HPDE6-E6E7 (cell line): ENCODE measurements around the gene FAM163B.

ENCODE experiments used
- DNase-seq: peaks from one replicate; pipeline ENCODE4 v3.0.0; 2011; ENCODE audit warnings: missing footprints; ENCODE audit errors: extremely low spot score

Gene FAM163B

DNA sequence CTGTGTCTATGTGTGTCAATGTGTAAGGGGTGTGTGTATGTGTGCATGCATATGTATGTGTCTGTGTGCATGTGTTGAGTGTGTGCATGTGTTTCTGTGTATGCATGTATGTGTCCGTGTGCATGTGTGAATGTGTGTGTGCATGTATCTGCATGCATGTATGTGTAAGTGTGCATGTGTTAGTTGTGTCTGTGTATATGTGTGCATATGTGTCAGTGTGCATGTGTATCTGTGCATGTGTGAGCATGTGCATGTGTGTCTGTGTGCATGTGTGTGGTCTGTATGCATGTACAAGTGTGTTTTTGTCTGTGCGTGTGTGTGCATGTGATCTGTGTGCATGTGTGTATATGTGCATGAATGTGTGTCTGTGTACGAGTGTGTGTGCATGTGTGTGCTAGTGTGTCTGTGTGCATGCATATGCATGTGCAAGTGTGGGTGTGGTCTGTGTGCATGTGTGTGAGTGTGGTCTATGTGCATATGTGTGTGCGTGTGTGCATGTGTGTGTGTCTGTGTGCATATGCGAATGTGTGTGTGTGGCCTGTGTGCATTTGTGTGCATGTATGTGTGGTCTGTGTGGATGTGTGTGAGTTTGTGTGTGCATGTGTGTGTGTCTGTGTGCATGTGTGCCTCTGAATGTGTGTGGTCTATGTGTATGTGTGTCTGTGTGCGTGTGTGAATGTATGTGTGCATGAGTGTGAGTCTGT lies 9.6 kb downstream of the FAM163B start:
- DNase-seq: no peak

DNA sequence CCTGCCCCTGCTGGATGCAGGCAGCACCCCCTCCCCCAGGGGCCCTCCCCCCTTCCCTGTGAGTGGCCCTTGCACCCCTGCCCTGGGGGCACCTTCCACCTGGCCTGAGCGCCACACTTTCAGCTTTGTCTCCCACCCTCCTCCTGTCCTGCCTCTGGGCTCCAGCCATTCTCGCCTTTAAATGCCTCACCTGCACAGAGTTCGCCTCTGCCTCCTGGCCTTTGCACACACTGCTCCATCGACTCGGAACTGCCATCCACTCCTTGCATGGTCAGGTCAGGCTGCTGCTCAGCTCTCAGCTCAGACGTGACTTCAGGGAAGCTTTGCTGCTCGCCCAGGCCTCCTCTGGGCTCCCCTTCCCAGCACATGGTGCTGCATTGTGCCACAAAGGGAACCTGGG lies 10.2 kb downstream of the FAM163B start:
- no peak for DNase-seq

DNA sequence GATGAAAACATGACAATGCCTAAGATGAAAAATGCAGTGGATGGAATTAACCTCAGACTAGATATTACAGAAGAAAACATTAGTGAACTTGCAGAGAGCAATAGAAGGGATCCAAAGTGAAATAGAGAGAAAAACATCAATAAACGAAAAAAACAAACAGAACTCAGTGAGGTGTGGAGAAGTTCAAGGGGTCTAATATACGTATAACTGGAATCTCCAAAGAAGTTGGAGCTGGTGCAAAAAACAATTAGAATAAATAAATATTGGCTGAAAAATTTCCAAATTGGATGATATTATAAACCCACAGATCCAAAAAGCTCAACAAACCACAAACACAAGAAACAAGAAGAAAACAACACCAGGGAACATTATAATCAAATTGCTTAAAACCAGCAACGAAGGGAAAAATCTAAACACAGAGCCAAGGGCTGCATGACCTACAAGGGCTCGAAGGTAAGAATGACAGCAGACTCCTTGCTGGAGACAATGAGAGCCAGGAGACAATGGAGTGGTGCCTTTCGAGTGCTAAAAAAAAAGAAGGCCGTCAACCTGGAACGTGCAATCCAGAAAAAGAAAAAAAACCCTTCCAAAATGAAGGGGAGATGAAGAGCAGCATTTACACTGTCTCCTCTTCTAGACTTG lies 11.8 kb downstream of the FAM163B start:
- no peak for DNase-seq

DNA sequence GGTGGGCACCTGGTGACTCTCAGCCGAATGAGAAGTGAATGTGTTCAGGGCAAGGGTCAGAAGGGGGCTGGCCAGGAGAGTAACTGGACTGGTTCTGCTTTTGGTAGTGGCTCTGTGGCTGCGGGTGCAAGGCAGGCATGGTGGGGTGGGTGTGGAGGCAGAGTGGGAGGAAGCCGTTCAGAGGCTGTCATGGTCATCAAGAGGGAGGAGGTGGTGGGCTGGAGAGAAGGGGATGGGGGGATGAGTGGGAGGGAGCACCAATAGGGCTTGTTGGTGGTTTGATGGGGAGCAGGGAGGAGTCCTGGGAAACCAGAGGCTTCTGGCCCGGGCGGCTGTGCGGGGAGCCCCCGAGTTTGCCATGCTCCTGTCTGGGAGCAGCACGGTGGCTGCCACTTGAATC lies 13.3 kb downstream of the FAM163B start:
- no peak for DNase-seq

DNA sequence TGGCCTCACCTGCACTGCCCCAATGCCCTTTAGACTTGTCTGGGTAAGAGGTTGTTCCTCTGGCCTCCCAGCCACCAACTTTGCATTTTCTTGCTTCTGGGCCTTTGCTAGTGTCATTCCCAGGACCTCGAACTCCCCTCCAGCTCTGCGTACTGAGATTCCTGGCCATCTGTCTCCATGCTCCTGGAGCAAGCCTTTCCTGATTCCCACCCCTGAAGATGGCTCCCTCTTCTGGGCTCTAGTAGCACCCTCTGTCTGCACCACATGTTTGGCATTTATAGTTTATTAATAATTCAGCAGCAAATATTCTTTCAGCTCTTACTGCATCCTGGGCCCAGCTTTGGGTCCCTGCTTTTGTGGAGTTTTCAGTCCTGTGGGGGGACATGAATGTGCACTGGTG lies 14.9 kb downstream of the FAM163B start:
- no peak for DNase-seq

DNA sequence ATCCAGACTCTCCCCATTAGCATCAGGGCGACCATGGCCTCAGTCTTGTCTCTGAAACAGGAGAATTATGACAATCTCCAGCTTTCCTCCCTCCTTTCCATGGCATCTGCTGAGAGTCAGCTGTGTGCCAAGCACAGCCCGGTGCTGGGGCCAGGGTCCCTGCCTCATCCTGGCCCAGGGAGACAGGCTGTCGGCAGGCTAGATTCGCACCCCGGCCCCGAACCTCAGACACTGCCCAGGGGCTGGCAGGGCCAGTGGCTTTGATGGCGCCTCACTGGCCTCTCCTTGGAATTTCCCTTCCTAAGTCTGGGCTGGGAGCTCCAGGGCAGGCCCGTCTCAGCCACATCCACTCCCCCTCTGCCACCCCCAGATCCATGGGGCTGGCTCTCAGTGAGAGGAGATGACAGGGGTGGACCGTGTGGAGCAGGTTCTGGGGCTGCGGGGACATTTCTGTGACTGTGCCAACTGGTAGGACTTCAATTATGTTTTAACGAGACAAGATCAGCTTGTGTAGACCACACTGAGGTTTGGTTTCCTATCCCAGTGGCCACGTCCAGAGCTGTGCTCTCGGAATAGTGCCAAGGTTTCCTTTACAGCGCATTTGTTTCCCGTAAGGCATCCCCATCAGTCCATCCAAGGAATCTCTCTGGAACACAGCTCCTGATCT lies 15.5 kb downstream of the FAM163B start:
- DNase-seq: no peak

DNA sequence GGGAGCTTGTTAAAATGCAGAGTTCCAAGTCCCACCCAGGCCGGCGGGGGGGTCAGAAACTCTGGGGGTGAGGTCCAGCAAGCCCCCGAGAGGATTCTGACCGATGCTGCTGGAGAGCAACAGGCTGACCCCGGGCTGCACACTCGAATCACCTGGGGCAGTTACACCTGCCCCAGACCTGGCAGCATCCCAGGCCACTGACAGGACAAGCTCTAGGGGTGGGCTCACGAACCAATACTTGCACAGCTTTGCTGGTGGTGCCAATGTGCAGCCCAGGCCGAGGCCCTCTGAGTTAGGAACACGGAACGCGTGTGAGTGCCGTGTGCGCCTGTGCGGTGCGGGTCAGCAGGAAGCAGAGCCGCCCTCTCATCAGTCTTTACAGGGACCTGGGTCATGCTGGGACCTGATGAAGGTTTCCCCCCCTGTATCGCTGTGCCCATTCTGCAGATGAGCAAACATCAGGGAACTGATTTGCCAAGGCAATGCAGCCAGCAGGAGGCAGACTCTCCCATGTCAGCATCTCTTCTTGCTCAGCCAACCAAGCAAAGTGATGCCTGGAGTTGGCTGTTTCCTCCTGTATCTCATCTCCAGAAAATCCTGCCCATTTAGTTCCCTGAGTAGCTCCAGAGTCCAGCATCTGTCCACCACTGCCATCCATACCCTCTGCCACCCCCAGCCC lies 16.3 kb downstream of the FAM163B start:
- DNase-seq: no peak

DNA sequence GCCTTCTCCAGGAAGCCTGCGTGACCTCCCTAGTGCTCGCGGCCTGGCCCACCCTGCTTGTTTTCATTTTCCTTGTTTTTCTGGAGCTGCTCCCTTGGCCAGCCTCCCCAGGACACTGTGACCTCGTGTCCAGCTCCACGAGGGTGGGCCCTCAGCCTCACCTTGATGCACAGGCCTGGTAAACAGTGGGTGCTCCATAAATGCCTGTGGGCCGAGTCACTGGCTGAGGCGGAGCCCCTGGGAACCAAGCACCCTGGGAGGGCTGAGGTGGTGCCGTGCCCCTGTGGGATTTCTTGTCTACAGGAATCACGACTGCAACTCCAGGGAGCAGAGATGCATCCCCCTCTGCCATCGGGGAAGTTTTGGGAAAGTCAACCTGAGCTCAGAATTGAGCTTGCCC lies 17.2 kb downstream of the FAM163B start:
- no peak for DNase-seq

DNA sequence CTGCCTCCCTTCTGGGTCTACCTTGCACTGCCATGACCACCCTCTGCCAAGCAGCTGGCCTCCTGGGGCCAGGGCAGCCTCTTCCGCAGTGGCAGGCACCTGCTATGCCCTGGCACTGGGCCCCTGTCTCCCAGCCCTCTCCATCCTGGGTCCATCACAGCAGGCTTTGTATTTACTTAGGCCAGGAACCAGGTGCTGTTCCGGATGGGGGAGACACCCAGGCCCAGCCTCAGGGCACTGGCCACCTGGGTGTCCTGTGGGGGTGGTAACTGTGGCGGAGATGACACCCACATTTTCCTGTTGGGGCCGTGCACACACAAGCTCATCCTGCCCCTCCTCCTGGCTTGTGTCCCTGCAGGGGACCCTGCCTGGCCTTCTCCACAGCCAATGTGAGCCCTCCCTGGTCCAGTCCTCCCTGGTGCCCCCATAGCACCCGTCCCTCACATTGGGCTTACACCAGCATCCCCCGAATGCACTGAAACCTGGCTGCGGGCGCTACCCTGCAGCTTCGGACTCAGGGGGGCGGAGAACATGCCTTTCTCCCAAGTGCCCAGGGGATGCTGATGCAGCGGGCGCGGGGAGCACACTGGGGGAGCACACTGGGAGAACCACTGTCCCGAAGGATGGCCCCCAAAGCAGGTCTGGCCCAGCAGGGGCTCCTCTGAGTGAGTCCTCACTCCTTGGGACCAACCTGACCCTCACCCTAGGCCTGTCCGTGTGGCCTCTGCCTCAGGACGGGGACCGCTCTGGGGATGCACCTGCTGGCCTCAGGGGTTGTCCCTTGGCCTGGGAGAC lies 17.9 kb downstream of the FAM163B start:
- DNase-seq: no peak

DNA sequence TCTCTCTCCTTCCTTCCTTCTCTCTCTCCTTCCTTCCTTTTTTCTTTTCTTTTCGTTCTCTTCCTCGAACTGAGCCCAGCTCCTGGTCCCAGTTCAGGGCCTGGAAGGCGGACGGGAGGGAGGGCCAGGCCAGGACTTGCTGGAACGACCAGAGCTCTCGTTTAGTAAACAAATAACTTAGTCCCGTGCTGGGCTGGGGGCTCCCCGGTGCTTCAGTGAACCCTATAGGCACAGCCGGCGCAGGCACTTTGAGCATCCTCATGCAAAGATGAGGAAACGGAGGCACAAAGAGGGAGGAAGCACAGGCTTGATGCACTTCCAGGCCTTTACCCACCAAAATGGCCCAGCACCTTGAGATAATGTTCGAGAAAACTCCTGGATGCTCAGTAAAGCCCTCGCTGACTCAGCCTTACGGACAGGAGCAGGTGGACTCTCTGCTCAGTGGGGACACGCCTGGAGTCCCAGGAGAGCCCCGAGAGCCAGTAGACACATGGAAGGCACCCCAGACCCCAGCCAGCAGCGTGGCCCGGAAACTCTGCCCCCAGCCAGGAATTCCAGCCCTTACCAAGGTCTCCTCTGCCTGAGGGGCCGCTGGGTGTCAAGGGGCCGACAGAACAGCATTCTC lies 18.8 kb downstream of the FAM163B start:
- no peak for DNase-seq

DNA sequence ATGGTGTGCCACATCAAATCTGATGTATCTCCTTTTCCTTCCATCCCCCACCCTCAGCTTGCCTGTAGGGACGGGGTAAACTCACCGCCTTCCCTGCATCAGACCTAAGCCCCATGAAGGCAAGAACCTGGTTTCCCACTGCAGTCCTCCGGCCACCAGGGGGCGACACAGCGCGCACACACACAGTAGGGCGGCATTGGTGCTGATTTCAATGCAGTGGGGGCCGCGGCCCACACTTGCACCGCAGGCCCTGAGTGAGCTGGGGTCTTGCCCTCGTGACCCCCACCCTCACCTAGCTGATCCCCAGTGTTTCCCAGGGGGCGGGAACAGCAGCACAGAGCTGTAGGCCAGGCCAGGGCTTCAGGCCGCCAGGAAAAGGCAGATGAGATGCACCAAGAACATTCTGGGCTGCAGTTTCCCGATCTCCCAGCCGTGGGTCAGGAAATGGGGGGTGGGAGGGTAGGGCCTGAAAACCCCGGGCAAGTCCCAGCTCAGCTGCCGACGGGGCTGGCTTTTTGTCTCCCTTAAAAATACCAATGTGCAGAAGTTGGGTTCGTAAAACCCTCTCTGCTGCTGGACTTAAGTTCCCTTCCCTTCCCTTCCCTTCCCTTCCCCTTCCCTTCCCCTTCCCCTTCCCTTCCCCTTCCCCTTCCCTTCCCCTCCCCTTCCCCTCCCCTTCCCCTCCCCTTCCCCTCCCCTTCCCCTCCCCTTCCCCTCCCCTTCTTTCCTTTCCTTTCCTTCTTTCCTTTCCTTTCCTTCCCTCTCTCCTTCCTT lies 19.5 kb downstream of the FAM163B start:
- no peak for DNase-seq

DNA sequence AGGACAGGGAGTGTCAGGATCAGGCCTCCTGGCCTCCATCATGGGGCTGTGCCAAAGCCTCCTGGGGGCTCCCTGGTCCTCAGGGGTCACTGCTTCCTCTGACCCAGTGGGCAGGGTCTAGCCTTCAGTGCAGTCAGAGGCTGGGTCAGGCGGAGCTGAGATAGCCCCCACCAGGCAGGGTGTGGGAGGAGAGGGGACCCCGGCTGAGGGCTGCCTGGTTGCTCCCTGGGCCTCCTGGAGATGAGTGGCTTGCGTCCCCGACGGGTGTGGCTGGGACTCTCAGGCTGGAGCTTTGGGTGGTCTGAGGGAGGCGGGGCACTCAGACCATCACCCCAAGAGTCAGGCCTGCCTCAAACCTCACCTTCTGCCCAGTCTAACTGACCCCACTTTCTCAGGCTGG lies 21.7 kb downstream of the FAM163B start:
- DNase-seq: no peak

DNA sequence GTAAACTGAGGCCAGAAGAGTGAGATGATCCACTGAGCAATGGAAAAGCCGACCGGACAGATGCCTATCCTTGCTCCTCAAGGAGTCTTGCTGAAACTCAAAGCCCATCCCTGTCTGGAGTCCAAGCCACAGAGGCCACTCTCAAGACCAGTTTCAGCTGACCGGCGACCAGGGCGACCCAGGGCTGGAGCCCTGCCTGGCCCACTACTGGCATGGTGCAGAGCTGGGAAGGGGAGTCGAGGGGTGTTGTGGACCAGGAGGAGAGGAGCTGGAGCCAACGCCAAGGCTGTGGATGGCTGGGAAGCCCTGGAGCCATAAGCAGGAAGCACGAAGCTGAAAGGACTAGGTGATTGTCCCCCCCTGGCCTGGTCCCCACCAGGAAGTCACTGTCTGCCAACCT lies 22.1 kb downstream of the FAM163B start:
- no peak for DNase-seq

DNA sequence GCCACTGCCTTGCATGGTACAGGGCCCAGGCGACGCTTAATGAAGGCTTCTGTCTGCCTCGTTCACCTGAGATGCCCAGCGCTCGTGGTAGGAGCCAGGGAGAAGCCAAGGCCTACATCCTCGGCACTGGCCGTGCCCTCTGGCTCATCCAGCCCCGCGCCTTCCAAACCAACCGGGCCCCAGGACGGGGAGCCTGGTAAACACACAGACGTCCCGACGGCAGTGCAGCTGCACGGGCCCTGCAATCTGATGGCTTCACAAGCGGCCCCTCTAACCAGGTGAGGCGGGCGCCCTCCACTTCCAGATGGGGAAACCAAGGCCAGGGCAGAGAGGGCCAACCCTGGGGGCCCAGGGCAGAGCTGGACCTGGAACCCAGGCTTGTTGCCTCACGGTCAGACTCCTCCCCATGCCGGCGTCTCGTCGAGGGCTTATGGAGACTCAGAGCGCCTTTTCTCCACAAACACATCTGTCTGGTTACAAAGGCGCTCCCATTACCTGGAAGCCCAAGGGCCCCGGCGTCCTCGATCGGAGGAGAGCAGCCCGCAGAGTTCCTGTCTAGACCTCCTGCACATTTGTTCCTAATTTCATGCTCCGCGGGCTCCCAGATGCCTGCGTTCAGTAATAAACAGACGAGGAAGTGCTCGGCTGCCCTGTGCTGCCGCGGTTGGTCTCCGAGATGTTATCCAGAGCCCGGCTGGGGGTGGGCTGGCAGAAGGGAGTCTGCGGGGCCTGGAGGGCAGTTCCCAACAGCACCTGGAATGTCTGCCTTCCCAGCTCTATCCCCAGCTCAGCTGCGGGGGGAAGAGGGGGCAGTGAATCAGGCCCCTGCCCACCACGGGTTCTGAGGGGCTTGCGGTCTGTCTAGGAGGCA lies 23.5 kb downstream of the FAM163B start:
- no peak for DNase-seq

DNA sequence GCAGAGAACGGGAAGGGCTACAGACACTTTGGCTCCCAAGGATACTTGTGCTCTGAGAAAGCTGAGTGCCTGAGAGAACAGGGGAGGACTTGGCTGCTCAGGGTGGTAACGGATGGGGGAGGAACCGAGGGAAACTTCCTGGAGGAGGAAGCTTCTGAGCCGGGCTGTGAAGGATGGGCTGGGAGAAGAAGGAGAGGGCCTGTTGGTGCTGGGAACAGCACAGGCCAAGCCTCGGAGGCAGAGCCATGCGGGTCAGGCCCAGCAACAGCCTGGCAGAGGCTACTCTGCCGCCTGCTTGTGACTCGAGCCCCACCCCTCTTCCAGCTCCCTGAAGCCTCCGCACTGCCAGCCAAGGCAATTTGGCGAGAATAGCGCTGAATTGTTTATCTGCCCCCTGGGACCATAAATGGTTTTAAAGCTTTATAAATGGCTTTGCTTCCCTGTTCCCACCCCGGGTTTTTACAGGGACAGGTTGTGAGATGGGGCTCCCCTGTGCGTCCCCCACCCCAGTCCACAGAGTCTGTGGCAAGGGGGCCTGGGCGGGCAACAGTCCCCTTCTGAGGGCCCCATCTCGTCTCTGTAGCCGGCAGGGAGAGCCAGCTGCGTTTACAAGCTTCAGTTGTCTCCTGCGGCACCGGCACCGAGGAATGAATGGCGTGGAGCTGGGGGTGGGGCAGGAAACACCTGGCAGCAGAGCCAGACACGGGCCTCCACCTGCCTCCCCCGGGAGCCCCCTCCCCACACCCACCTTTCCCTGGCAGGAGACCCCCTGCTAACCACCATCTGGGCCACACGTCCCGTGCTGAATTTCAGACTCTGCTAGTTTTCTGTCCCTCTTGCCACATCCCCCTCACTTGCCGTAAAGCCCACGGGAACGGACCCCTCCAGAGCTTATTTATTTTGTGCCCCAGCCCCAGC lies 24.4 kb downstream of the FAM163B start:
- DNase-seq: no peak

DNA sequence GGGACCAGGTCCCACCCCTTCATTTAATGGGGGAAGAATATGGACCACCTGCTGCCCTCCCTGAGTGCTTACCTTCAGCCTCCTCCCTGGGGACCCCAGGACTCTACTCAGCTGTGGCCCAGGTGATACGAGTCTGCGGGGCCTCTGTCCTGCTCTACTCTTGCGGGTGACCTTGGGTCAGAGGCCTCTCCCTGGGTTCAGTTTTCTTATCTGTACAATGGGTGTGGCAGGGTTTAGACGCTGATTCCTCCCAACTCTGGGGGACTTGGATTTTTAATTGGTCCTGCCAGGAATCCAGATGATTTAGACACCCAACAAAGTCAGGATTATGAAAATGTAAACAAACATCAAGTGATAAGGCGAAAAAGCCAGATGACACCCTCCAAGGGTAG lies 25.0 kb downstream of the FAM163B start:
- no peak for DNase-seq

DNA sequence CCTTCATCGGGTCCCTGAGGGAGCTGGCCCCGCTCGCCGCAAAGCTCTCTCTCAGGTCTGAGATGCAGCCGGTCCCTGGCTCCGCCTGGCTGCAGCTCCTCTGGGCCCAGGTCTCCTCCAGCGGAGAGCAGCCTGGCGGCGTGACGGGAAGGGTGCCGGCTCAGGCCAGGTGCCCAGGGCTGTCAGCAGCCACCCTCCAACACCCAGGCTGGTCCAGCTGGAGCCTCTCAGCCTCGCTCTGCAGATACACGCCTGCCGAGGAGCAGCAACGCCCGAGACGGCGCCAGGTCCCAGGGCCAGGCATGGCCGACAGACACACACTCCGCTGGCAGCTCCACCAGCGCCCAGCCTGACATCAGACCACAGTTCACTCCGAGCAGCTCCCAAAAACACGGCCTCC lies 25.6 kb downstream of the FAM163B start:
- no peak for DNase-seq

DNA sequence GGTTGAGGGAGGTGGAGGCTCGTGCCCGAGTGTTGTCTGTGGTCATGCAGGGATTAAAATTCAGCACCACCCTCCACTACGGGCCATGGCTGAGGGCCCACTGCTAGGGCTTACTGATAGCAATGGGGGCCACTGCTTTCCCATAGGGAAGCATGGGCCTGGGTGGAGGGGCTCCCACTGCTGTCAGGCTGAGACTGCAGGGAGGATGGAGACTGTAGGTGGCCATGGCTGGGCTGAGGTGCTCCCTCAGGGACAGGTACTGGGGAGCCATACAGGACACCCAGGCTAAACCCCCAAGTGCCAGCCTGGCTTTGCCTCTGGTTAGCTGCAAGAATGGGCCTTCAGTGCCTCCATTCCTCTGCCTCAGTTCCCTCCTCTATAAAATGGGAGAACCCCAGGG lies 26.1 kb downstream of the FAM163B start:
- DNase-seq: no peak
